ENCODE measurements around the gene SYVN1.
"Not testable (repeated sequence)": the region's sequence is repeated elsewhere in the genome, so short reads cannot be mapped to it uniquely, and the experiment has no call there.

SYVN1 gene

DNA sequence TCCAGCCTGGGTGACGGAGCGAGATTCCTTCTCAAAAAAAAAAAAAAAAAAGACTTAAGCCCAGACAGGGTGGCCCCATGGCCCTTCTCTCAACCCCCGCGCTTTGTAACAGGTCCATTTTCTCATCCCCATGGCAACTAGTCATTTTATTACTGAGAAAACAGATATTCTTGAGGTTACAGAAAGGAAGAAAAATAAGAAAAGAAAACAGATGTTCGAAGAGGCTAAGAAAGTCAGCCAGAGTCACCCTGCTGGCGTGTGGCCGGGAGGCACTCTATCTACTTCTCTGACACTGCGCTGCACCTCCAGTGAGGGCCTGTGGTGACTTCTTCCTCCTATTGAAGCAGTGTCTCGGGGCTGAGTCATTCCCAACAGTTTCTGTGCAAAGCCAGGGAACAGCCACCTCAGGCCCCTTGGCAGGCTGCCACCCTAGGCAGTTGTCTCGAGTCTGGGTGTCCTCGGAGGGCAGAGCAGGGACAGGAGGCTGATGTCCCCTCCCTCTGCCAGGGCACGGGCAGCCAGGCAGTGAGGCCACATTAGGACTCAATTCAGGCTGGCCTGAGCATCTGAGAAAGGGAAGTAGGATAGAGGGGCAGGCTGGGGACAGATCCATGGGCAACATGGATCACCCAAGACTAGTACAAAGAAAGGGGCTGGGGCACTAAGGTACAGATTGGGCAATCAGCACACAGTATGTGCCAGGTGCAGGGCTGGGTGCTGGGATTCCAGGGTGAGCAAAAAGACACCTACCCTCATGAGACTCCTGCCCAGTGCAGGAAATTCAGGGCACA lies 16.4 kb upstream of the SYVN1 start:
- peak; percentile 21 for DNase-seq

DNA sequence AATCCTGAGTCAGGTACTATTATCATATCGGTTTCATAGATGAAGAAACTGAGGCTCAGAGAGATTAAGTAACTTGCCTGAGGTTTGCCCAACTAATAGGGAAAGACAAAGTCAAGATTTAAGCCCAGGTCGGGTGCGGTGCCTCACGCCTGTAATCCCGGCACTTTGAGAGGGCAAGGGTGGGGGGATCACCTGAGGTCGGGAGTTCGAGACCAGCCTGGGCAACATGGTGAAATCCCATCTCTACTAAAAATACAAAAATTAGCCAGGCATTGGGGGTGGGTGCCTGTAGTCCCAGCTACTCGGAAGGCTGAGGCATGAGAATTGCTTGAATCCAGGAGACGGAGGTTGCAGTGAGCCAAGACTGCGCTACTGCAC lies 15.8 kb upstream of the SYVN1 start:
- DNase-seq = not testable (repeated sequence)

DNA sequence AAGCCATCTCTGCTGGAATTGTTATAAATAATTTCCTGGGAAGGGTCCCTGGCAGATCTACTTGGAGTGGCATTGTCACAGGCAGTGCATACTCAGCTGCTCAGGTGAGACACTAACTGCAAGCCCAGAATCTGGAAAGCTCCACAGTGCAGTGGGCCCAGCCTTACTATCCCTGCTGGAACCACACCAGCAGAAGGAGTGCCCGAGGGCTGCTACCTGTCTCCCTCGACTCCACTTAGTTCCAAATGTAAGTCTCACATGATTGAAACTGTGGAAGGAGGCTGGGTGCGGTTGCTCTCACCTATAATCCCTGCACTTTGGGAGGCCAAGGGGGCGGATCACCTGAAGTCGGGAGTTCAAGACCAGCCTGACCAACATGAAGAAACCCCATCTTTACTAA lies 14.3 kb upstream of the SYVN1 start:
- no peak for DNase-seq

DNA sequence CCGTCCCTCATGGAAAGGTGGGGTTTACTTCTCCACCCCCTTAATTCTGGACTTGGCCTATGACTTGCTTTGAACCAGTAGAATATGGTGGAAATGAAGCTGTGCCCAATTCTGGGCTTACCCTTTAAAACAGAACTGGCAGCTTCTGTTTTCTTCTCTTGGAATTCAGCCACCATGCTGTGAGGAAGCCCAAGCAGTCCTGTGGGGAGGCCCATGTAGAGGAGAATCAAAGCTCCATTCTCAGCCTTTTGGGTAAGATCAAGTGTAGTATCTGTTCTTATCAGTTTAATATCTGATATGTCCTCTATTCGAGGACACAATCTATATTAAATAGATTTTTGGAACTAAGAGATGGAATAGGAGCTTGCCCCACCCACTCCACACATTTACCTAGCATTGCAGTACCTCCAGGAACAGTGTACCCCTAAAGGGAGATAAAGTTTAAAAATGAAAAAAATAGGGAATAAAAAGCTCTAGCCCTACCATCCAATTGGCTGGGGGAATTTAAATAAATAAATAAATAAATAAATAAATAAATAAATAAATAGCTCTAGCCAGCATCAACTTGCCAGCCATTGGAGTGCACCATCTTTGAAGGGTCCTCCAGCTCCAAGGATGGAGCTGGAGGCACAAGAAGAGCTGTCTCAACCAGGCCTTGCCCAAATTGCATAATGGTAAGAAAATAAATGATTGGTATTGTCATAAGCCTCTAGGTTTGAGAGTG lies 13.2 kb upstream of the SYVN1 start:
- no peak for DNase-seq

DNA sequence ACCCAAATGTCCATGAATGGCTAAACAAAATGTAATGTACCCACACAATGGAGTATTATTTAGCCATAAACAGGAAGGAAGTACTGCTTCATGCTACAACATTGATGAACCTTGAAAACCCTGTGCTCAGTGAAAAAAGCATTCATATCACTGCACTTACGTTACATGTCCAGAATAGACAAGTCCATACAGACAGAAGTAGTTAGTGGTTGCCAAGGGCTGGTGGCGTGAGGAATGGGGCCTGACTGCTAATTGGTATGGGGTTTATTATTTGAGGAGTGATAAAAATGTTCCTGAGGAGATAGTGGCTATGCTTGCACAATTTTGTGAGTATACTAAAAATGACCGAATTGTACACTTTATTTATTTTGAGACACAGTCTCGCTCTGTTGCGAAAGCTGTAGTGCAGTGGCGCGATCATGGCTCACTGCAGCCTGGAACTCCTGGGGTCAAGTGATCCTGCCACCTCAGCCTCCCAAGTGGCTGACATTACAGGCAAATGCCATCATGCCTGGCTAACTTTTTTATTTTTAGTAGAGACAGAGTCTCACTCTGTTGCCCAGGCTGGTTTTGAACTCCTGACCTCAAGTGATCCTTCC lies 7.7 kb upstream of the SYVN1 start:
- DNase-seq = no peak

DNA sequence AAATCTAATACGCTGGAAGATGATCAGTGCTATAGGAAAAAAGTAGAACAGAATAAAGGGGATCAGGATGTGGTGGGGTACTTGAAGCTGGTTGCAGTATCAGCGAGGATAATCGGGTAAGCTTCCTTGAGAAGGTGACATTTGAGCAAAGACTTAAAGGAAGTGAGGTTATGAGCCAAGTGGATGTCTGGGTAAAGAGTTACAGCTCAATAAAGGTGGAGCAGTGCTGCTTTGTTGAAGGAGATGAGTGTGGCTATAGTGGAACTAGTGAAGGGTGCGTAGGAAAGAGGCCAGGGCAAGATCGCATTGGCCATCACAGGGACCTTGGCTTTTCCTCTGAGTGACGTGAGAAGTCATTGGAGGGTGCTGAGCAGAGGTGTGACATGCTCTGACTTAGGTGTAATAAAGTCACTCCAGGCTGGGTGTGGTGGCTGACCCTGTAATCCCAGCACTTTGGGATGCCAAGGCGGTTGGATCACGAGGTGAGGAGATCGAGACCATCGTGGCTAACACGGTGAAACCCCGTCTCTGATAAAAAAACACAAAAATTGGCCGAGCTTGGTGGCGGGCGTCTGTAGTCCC lies 2.3 kb upstream of the SYVN1 start:
- no peak for DNase-seq

DNA sequence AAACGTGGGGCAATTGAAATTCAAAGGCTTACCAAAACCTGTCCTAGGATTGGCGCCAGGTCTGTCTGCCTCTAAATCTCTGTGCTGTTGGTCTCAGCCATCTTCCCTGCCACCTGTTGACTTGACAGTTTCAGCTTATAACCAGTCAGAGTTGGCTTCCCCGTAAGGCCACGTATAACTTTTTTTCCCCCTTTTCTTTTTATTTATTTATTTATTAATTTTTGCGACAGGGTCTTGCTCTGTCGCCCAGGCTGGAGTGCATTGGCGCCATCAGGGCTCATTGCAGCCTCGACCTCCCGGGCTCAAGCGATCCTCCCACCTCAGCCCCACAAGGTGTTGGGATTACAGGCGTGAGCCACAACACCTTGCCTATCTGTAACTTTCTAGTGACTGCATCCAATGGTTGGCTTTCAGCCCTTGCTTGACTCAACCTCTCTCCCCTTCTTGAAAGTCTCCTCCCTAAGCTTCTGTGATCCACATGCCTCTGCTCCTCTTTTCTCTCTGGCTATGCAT lies 1.4 kb upstream of the SYVN1 start:
- no peak for DNase-seq

DNA sequence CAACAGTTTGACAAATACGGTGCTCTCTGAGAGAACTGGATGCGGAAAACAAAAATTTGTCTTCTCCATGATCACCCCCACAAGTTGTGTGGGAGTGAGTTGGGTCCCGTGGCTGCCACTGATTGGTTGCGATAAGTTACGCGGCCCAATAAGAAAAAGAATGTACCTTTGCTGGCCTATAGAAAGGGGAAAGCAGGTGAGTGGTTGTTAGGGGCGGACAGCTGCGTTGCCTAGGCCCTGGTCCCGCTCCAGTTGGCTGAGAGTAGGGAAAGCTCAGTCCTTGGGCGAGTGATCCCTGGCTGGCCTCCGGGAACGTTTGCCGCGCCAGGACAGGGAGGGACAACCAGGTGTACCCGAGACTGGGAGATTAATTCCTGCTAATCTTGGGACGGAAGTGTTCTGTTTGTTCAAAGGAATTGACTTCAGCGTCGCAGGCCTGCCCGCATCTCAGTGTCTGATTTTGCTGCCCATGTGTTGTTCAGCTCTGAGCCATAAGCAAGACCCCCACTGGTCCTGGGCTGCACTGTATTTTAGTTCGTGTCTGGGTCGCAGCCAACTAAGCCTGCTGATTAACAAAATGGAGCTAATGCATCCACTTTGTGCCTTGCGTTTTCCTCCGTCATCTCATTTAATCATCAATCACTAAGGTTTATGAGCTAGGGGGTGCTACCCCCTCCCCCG lies 773 bp upstream of the SYVN1 start:
- peak; percentile 94 for DNase-seq

DNA sequence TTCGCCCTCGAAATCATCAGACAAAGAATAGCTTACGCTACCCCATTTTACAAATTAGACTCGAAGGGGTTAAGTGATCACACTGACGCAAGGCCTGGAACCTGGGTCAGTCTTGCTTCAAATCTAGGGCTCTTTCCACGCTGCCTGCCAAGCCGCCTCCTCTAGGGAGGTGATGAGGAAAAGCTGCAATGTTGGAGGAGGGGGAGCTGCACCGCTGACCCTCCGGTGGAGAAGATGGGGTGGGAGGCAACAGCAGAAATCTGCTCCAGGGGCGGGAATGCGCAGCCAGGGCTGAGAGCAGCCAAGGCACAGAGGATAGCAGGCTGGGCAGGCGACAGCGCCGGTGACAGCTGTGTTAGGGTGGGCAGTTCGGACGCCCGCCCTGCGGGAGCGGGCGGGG lies 595 bp downstream of the SYVN1 start:
- no peak for DNase-seq

DNA sequence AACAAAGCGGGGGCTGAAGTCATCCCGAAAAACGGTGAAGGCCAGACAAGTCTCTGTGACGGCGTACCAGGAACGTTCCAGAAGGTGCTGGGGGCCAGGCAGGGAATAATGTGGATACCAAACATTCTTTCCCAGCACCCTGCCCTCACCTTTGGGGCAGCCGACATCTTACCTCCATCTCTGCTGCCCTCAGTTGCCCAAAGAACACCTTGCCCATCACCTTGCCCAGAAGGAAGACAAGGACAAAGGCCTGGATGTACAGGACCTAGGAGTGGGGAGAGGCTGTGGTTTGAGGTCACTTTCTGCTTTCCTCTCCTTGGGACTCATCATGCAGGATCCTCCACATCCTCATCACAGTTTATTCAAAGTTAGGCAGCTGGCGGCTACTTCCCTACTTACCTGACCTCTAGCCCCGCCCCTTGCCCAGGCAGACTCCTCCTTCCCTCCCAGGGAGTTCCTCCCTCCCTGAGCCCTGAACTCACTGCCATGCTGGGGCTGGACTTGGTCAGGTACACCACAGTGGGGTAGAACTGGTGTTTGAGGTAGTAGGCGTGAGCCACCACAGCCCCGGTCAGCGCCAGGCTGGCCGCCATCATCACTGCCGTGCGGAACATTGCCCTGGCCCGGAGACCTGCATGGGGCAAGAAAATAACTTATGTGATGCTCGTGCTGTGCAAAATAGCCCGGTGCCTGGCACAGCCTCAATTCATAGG lies 1.2 kb downstream of the SYVN1 start:
- peak; percentile 55 for DNase-seq

DNA sequence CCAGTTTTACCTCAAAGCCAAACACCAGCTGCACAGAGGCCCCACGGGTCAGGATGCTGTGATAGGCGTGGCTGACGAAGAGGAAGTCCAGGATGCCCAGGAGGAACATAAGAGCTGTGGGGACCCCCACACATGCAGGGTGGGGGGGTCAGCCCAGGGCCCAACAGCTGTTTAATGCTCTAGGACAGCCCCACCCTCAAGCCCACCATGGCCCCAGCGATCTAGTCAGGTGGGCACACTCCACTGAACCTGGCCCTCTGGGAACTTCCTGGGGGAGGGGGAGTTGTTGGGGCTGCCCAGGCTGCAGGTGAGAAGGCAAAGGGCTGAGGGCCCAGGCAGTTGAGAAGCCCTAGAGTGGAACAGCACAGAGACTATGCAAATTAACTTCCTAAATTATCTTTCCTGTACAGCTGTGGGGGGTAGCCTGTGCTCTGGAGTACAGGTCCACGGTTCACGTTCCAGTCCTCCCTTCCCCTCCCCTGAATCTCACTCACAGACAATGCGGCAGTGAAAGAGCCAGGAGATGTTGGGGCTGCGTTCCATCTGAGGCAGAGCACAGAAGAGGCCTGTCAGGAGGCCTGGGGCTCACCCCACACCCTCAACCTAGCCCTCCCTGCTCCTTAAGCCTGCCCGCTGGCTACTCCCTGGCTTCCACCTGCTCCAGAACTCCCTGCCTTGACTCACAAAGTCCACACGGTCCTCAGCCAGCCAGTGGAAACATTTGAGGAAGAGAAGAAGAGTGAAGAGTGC lies 1.9 kb downstream of the SYVN1 start:
- DNase-seq = no peak

DNA sequence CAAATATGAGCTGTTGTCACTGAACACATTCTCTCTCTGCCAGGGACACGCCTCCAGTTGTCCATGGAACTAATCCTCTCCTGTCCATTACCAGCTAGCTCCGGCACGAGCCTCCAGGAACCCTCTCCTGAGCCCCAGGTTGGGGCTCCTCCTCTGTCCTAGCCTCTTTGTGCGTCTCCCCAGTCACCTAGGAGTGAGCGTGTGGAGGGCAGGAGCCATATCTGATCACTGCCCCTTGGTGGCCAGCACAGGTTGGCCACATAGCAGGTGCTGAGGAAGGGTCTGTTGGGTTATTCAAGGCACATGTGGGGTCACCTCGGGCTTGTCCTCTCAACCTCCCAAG lies 2.5 kb downstream of the SYVN1 start:
- DNase-seq = no peak

DNA sequence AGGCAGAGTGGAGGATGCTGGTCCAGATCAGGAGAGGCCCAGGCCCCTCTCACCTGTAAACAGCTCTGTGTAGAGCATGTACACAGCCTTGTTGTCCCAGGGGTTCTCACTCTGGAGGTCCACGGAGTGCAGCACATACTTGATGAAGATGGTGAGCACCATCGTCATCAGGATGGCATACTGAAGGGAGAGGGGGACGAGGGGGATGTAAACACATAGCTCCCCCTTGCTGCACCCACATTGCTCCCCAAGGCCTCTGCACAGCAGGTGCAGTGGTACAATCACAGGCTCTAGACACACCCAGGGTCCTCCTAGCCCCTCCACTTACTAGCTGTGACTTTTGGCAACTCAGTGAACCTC lies 2.9 kb downstream of the SYVN1 start:
- DNase-seq = no peak

DNA sequence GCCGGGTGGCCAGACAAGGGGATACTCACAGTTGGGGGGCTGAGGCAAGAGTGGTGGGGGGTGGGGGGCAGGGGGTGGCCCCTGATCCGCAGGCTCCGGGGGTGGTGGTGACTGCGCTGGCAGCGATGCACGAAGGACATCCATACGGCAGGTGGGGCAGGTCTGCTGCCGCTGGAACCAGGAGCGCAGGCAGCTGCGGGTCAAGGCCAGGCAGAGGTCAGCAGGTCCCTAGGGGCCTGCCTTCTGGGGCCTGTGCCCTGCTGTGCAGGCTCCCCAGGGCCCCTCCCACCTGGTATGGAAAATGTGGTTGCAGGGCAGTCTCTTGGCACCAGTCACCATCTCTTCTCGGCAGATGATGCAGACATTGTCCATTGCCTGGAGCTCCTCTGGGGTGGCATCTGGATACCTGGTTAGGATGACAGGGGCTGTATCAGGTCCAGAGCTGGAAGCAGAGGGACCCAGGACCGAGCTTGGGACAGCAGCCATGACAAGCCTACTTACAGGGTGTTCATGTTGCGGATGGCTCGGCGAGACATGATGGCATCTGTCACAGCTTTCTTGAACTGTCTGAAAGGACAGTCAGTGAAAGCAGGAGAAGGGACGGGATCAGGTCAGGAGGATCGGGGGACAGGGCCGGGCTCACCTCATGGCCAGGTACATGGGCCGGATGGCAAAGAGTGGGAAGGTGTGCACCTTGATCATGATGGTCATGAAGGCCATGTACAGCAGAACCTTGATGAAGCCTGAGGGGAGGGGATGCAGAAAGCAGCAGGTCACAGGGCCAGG lies 3.5 kb downstream of the SYVN1 start:
- no peak for DNase-seq

DNA sequence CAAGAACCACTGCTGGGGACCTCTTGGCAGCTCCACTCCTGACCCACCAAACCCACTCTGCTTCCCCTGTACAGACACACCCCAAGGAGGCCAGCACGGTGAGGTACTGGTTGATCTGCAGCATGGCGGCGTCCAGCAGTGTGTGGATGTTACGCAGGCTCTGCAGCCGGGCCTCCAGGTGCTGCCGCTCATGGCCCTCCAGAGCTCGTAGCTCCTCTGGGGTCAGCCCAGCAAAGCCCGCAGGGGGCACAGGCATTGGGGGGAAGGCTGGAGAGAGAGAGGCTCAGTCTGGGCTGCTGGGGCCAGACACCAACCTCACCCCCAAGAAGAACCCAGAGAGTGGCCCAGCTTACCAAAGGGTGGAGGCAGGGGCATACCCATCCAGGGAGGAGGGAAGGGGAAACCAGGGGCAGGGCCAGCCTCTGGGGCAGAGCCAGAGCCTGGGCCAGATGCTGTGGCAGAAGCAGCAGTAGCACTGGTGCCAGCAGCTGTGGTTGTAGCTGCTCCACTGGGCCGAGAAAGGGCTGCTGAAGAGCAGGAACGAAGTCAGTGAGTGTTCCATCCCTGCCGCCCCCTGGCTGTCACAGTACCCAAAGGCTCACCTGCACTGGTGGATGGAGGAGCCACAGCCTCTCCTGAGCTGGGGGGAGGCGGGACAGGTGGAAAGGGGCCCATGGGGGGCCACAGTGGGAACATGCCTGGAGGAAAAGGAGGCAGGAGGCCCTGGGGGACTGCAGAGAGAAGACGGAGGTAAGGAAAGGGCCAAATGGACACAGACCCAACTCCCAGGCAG lies 4.5 kb downstream of the SYVN1 start:
- no peak for DNase-seq

DNA sequence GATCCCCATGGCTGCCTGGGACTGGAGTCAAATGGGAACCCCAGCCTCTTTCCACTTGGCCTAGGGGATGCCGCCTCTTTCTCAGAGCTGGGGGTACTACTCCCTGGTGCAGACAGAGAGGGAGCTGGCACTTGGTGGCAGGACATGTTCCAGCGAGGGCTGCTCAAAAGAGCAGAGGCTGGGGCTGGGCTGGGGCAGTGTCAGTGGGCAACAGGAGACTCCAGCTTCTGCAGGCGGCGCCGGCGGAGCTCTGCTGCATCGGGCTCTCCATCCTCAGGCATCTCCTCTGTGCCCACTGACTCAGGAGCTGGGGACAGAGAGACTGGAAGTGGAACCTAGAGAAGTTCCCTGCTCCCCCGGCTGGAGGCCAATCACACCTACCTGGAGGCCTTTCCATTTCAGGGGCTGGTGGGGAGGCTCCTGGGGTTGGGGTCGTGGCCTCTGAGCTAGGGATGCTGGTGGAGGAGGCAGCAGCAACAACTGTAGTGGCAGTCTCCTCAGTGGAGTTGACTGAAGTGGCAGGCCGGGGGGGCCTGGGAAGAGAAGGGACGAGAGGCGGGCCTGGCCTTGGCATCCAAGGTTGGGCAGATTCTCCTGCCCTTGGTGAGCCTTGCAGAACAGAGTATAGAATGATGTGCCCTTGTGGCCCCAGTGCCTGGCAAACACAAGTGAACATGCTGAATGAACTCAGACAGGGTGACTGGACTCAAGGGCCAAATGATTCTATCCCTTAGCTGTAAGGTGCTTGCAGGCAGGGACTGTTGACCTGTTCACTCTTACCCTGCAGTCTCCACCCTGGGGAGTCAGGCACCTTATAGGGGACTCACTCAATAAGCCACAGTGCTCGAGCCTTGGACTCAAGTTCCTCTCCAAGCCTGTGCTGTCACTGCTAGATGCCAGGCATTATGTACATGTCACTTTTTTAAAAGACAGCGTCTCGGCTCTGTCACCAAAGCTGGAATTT lies 5.9 kb downstream of the SYVN1 start:
- no peak for DNase-seq

DNA sequence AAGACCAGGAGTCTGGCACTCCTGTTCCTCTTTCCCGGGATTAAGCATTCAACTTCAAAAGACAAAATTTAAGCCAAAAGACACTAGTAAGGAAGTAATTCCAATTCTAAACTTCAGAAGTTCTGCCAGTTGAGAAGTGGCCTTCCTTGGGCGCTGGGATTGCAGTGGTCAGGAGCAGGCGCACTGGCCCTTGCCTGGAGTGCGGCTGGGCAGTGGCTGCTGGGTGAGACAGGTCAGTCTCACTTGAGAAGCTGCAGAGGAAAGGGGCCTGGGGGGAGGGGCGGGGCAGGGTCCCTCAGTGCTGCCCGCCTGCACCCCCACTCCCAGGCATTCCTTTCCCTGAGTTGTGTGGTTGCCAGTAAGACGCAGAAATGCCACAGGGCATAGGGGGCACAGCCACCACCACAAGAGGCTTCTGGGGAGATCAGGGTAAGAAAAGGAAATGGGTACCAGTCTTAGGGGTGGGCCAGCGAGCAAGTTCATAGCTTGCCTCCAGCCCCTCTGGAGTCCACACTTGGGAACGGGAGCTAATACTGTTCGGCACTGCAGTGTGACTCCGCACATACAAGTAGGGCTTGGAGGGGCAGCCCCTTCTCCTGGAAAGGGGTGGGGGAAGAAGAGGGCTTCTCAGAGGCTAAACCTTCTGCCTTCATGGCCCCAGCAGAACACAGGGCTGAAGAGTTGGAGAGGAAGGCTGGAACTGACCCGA lies 6.7 kb downstream of the SYVN1 start:
- DNase-seq = no peak

DNA sequence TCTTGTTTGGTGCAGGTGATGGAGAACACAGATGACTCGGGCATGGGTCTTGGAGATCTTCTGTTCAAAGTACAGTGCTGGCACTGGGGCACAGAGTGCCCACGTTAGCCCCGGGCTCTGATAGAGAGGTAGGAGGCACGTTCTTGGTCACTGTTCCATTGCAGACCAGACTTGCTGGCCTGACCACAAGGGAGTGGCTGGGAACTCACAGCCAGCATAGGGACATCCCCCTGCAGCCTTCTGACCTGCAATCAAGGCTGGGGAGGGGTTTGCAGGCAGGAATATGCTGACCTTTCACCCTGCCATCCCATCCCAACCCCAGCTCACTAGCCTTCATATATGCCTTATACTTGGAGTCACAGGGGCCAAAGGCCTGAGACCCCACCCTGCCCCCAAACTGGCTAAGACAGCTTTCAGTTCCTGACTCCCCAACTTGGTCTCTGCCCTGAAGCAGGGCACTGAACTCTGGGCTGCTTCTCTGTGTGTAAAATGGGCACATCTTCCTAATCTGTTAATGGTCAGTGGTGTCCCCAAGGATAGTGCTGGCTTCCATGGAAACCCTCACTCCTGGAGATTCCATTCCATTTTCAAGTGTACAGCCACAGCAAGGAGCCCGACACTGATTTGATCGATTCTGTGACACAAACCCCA lies 7.6 kb downstream of the SYVN1 start:
- no peak for DNase-seq
